H1 (cell line): ENCODE measurements around the gene SLC25A3. TPM values are rescaled to one million over a fixed set of nuclear protein-coding genes. Genes with fewer than 3 reads are reported as not detected.

ENCODE experiments used
- CTCF ChIA-PET: fragments of 300-600 bp; sonication (Branson Sonifier 250); formaldehyde crosslinking; loops from one replicate; lab custom pipeline; 2021; ENCODE audit not compliant: partially characterized antibody; lab: Charles Lee
- POLR2A ChIA-PET: fragments of 300-600 bp; sonication (Branson Sonifier 250); formaldehyde crosslinking; loops from one replicate; lab custom pipeline; 2021; ENCODE audit warnings: inconsistent platforms; ENCODE audit not compliant: partially characterized antibody; lab: Charles Lee
- DNase-seq, 2 experiments: peaks; one replicate each; pipeline versions ENCODE4 v3.0.0 to v3.0.0-alpha.2; 2010 to 2022; ENCODE audit warnings: low spot score in 2 of 2, low read depth in 1 of 2, mixed read lengths in 1 of 2
- FAIRE-seq: peaks from 2 replicates; lab custom pipeline; 2011; peaks lifted over from hg19 to GRCh38; lab: Jason Lieb, UNC
- H2AFZ ChIP-seq: 2 replicates; pipeline ENCODE4 v1.8.1; 2012; ENCODE audit warnings: low read length, inconsistent platforms
- H2AK5ac ChIP-seq: 2 replicates; pipeline ENCODE4 v1.6.1; 2013; ENCODE audit warnings: low read depth, low read length
- H2BK120ac ChIP-seq: replicated peaks from 2 replicates; pipeline ENCODE3; 2013; ENCODE audit warnings: low read depth, low read length, inconsistent platforms
- H2BK12ac ChIP-seq: 2 replicates; pipeline ENCODE4 v1.6.1; 2013; ENCODE audit warnings: low read depth, low read length
- H2BK15ac ChIP-seq: 2 replicates; pipeline ENCODE4 v1.6.1; 2013; ENCODE audit warnings: low read length
- H2BK20ac ChIP-seq: 2 replicates; pipeline ENCODE4 v1.6.1; 2013; ENCODE audit warnings: low read length
- H2BK5ac ChIP-seq: 2 replicates; pipeline ENCODE4 v1.6.1; 2013; ENCODE audit warnings: low read depth, low read length
- H3K14ac ChIP-seq: 2 replicates; pipeline ENCODE4 v1.6.1; 2013; ENCODE audit warnings: inconsistent platforms; ENCODE audit not compliant: insufficient read length
- H3K18ac ChIP-seq: 2 replicates; pipeline ENCODE4 v1.6.1; 2013; ENCODE audit warnings: low read length; ENCODE audit errors: extremely low read depth
- H3K23ac ChIP-seq: 2 replicates; pipeline ENCODE4 v1.6.1; 2013; ENCODE audit warnings: inconsistent platforms; ENCODE audit not compliant: insufficient read length
- H3K23me2 ChIP-seq: 2 replicates; pipeline ENCODE4 v1.6.1; 2013; ENCODE audit warnings: low read depth, low read length
- H3K27ac ChIP-seq: 2 replicates; pipeline ENCODE4 v1.6.1; 2011; ENCODE audit warnings: low read depth, low read length, inconsistent platforms
- H3K27me3 ChIP-seq, 4 experiments: replicated peaks in 1 of 4; 1 replicate in 1 of 4; 2 replicates in 3 of 4; pipeline versions ENCODE4 v1.6.1 to v1.8.1; 2011 to 2013; ENCODE audit warnings: low read length in 3 of 4, mild to moderate bottlenecking in 3 of 4, inconsistent platforms in 2 of 4, mixed read lengths in 2 of 4, moderate library complexity in 1 of 4; ENCODE audit not compliant: control insufficient read depth in 3 of 4, insufficient read depth in 3 of 4; ENCODE audit errors: extremely low read depth in 1 of 4
- H3K36me3 ChIP-seq, 4 experiments: 2 replicates each; pipeline versions ENCODE4 v1.6.1 to v1.8.1; 2011 to 2013; ENCODE audit warnings: mild to moderate bottlenecking in 4 of 4, low read length in 3 of 4, moderate library complexity in 2 of 4, control low read depth in 1 of 4, inconsistent platforms in 1 of 4; ENCODE audit not compliant: insufficient read depth in 4 of 4, control insufficient read depth in 2 of 4
- H3K4ac ChIP-seq: replicated peaks from 2 replicates; pipeline ENCODE3; 2013; ENCODE audit warnings: low read length, low read depth, mixed read lengths, inconsistent platforms; ENCODE audit not compliant: insufficient read length
- H3K4me1 ChIP-seq, 4 experiments: replicated peaks in 1 of 4; 1 replicate in 1 of 4; 2 replicates in 3 of 4; pipeline versions ENCODE4 v1.6.1 to v1.8.1; 2011 to 2013; ENCODE audit warnings: low read length in 3 of 4, inconsistent platforms in 2 of 4, mixed read lengths in 1 of 4; ENCODE audit not compliant: insufficient read depth in 4 of 4, control insufficient read depth in 3 of 4
- H3K4me2 ChIP-seq, 2 experiments: 2 replicates each; pipeline versions ENCODE4 v1.6.1 to v1.8.1; 2011 to 2013; ENCODE audit warnings: low read depth in 2 of 2, low read length in 2 of 2, control low read depth in 1 of 2, inconsistent platforms in 1 of 2, mild to moderate bottlenecking in 1 of 2; ENCODE audit not compliant: insufficient read depth in 1 of 2
- H3K4me3 ChIP-seq, 4 experiments: fragments of 200-600, 300-600 bp in 1 of 4; sonication (generic), shearing (Covaris generic), sonication (Bioruptor Twin) in 1 of 4; 2 replicates each; pipeline versions ENCODE4 v1.5.1 to v1.8.1; 2011 to 2016; ENCODE audit warnings: low read length in 4 of 4, low read depth in 3 of 4, control low read depth in 2 of 4, inconsistent platforms in 2 of 4, mild to moderate bottlenecking in 2 of 4, mixed read lengths in 1 of 4, moderate library complexity in 1 of 4; ENCODE audit not compliant: insufficient read depth in 2 of 4; ENCODE audit errors: extremely low read depth in 1 of 4
- H3K56ac ChIP-seq: replicated peaks from 2 replicates; pipeline ENCODE3; 2013; ENCODE audit warnings: low read depth, mild to moderate bottlenecking, mixed read lengths, low read length, inconsistent platforms; ENCODE audit not compliant: insufficient read length
- H3K79me1 ChIP-seq: 2 replicates; pipeline ENCODE4 v1.6.1; 2013; ENCODE audit warnings: low read depth, low read length, control low read depth
- H3K79me2 ChIP-seq, 2 experiments: 2 replicates each; pipeline versions ENCODE4 v1.6.1 to v1.8.1; 2012 to 2013; ENCODE audit warnings: low read length in 2 of 2, mild to moderate bottlenecking in 2 of 2, inconsistent platforms in 1 of 2; ENCODE audit not compliant: insufficient read depth in 2 of 2, control insufficient read depth in 1 of 2
- H3K9ac ChIP-seq, 4 experiments: replicated peaks in 1 of 4; 1 replicate in 1 of 4; 2 replicates in 3 of 4; pipeline versions ENCODE4 v1.6.1 to v1.8.1; 2011 to 2013; ENCODE audit warnings: low read depth in 3 of 4, low read length in 3 of 4, control low read depth in 2 of 4, mild to moderate bottlenecking in 2 of 4, moderate library complexity in 2 of 4, inconsistent platforms in 1 of 4; ENCODE audit errors: extremely low read depth in 1 of 4
- H3K9me3 ChIP-seq, 2 experiments: 2 replicates each; pipeline versions ENCODE4 v1.6.1 to v1.8.1; 2012 to 2013; ENCODE audit warnings: mild to moderate bottlenecking in 2 of 2, moderate library complexity in 2 of 2, control low read depth in 1 of 2, inconsistent platforms in 1 of 2, low read depth in 1 of 2, low read length in 1 of 2, mixed read lengths in 1 of 2; ENCODE audit not compliant: insufficient read depth in 2 of 2
- H4K20me1 ChIP-seq, 2 experiments: replicated peaks in 1 of 2; 2 replicates each; pipeline versions ENCODE3 to v1.8.1; 2011 to 2013; ENCODE audit warnings: inconsistent platforms in 2 of 2, low read length in 2 of 2, mild to moderate bottlenecking in 1 of 2; ENCODE audit not compliant: insufficient read depth in 2 of 2, control insufficient read depth in 1 of 2
- H4K5ac ChIP-seq: 2 replicates; pipeline ENCODE4 v1.6.1; 2013; ENCODE audit warnings: low read length, low read depth, mixed read lengths, inconsistent platforms; ENCODE audit not compliant: insufficient read length
- H4K8ac ChIP-seq: 2 replicates; pipeline ENCODE4 v1.8.0; 2013; ENCODE audit warnings: mild to moderate bottlenecking, moderate library complexity, low read length, inconsistent platforms; ENCODE audit not compliant: insufficient read depth; ENCODE audit errors: extremely low read depth
- H4K91ac ChIP-seq: replicated peaks from 2 replicates; pipeline ENCODE3; 2013; ENCODE audit warnings: low read length, mixed read lengths, inconsistent platforms; ENCODE audit not compliant: insufficient read length
- CHD1 ChIP-seq: IDR thresholded peaks from 2 replicates; pipeline ENCODE4 v1.6.1; 2012; ENCODE audit warnings: low read depth, low read length, improper control_type of control experiment
- CREB1 ChIP-seq: IDR thresholded peaks from 2 replicates; pipeline ENCODE4 v1.6.1; 2012; ENCODE audit warnings: inconsistent platforms
- CTBP2 ChIP-seq: IDR thresholded peaks from 2 replicates; pipeline ENCODE4 v1.7.0; 2011; ENCODE audit warnings: borderline replicate concordance, mild to moderate bottlenecking, moderate library complexity, mixed read lengths, low read length; ENCODE audit not compliant: insufficient read depth, insufficient read length
- GTF2F1 ChIP-seq: IDR thresholded peaks from 2 replicates; pipeline ENCODE4 v1.6.1; 2012; ENCODE audit warnings: low read depth, low read length, improper control_type of control experiment, borderline replicate concordance
- POU5F1 ChIP-seq: IDR thresholded peaks from 2 replicates; pipeline ENCODE4 v1.6.1; 2011; ENCODE audit warnings: low read depth, mild to moderate bottlenecking, low read length, moderate library complexity
- SAP30 ChIP-seq: fragments of 300-600 bp; sonication (generic); IDR thresholded peaks from 2 replicates; pipeline ENCODE4 v1.7.1; 2012; ENCODE audit warnings: low read length, moderate library complexity, mild to moderate bottlenecking, inconsistent platforms; ENCODE audit not compliant: insufficient read depth, insufficient replicate concordance
- SIRT6 ChIP-seq: IDR thresholded peaks from one replicate; pipeline ENCODE4 v1.7.1; 2012; ENCODE audit warnings: low read length, inconsistent platforms
- WGBS, 2 experiments: shearing (Covaris generic) in 1 of 2; methylation state at CpG; one replicate each; pipeline versions ENCODE4 v1.1.6 to v1.1.7; 2013 to 2015; ENCODE audit warnings: low lambda C conversion rate in 2 of 2, mixed read lengths in 2 of 2, inconsistent platforms in 1 of 2, low coverage in 1 of 2, missing lambda C conversion rate in 1 of 2; ENCODE audit not compliant: insufficient replicate concordance in 2 of 2, insufficient coverage in 1 of 2, insufficient read length in 1 of 2; ENCODE audit errors: extremely low coverage in 1 of 2, missing lambda C conversion rate in 1 of 2; 5-methylcytosine and 5-hydroxymethylcytosine counted together
- polyA plus RNA-seq, 7 experiments: library from polyadenylated mRNA; depleted of rRNA in 3 of 7; stranded (reverse) in 5 of 7; unstranded in 2 of 7; fragments of >200 nt in 5 of 7; fragments of 200-250 nt in 2 of 7; gene quantifications; 1 replicate in 5 of 7; 2 replicates in 1 of 7; 4 replicates in 1 of 7; pipeline versions ENCODE4 v1.2.1 to v1.2.3, GENCODE V29; 2011 to 2013; ENCODE audit warnings: missing spikeins in 2 of 7, mixed read lengths in 2 of 7
- total RNA-seq: library from RNA; stranded (reverse); fragmentation: NEBNext Ultra II Directional; extraction: Animal tissue kit (Norgen Biotek cat#: 25700); gene quantifications from 2 replicates; pipeline ENCODE4 v1.2.1, GENCODE V29; 2021

SLC25A3 gene
- total and polyA plus RNA-seq, 2 of the 8 experiments (the other 6 are each of a cell fraction or from before 2014, with no cell fraction given) = 702 to 709 TPM

GRCh38 chr12:98549371-98550110, 43.9 kb upstream of the SLC25A3 start:
- Histone ChIP-seq H2BK20ac (no peak overlapping the region), H3K4me1 (no peaks in the 10 kb centered on the region), H3K23ac (no peak overlapping the region), H4K20me1 (peaks cover 0 to 2% of the 10 kb centered on the region in 2 experiments), H3K4me2 (no peak overlapping the region), H2BK5ac (no peak overlapping the region), H4K5ac (no peak overlapping the region), H3K14ac (no peak overlapping the region), H2AFZ (no peak overlapping the region), H3K4ac (no peak overlapping the region), H3K4me3 (no peak overlapping the region), H2BK15ac (no peak overlapping the region), H3K79me1 (no peaks in the 10 kb centered on the region), H3K56ac (no peak overlapping the region), H3K23me2 (no peaks in the 10 kb centered on the region), H3K9ac (no peak overlapping the region), H2BK12ac (no peak overlapping the region), H4K91ac (no peak overlapping the region), H3K79me2 (0 out of 4 replicates have a peak, but pooled peaks cover 0 to 3% of the 10 kb centered on the region in 2 experiments), H3K27ac (no peak overlapping the region), H3K9me3 (no peaks in the 10 kb centered on the region), H3K27me3 (no peaks in the 10 kb centered on the region), H2BK120ac (no peak overlapping the region), H4K8ac (no peak overlapping the region), H3K18ac (no peak overlapping the region), H3K36me3 (peaks cover 7 to 66% (median 27%) of the 10 kb centered on the region in 4 experiments; a peak in 7 of 8 replicates), H2AK5ac (no peak overlapping the region)
- ChIA-PET CTCF (interaction anchor here (0.6 to 2.9 kb wide), 3 partner anchors 17 to 45 kb away, joined by 3 to 13 read pairs (median 4); no protein-coding TSS in a partner anchor), POLR2A (interaction anchor here (0.9 to 1.6 kb wide), 3 partner anchors 10 to 54 kb away, joined by 3 to 4 read pairs (median 4); no protein-coding TSS in a partner anchor)
- WGBS, 2 experiments = 93% methylated on average over 5 of the region's 5 CpGs; no CpG with 5 or more reads in 1 of the 2 experiments
- FAIRE-seq = no peak
- DNase-seq = no peak
- TF ChIP-seq SAP30 = no peak
- no peak for TF ChIP-seq CTBP2
- no peak for TF ChIP-seq GTF2F1
- no peak for TF ChIP-seq SIRT6
- TF ChIP-seq CHD1 = no peak
- TF ChIP-seq CREB1 = no peak
- TF ChIP-seq POU5F1 = no peak
